ENCODE results near the gene EPX.

GRCh38 chr17:58229384-58229783 is 36.9 kb downstream of the EPX start:
- TF ChIP-seq CTCF (conservative IDR thresholded peaks at IDR 0.05), result no peak
- no peak for TF ChIP-seq ZFX (IDR thresholded peaks at IDR 0.05)

All from C4-2B (cell line).